WTC11 (cell line): Measurements from ENCODE around the gene UGT1A1. TPM values are rescaled to one million over a fixed set of nuclear protein-coding genes. Genes with fewer than 3 reads are reported as not detected.
A peak's percentile ranks its signal among the peaks of the same experiment; 100 is the strongest.

Source experiments
- ATAC-seq: fragments of 200-7000 bp; cut with Tn5 transposase; 2 replicates; pipeline ENCODE4 v1.10.0; 2021; ENCODE audit warnings: mild to moderate bottlenecking, moderate library complexity
- Bru-seq: library from RNA; stranded (reverse); fragments of 400-500 nt; gene quantifications from one replicate; lab custom pipeline; 2021; lab: Mats Ljungman, UMichigan
- CTCF ChIA-PET: fragments of 300-600 bp; sonication (Branson Sonifier 250); formaldehyde crosslinking; loops from one replicate; lab custom pipeline; 2021; ENCODE audit warnings: antibody characterized with exemption; lab: Charles Lee
- POLR2A ChIA-PET: fragments of 350-600 bp; sonication (Branson Sonifier 250); formaldehyde crosslinking; loops from one replicate; lab custom pipeline; 2021; ENCODE audit warnings: antibody characterized with exemption; lab: Charles Lee
- DNase-seq: peaks from one replicate; pipeline ENCODE4 v3.0.0; 2021; ENCODE audit warnings: low spot score
- H3K27ac Mint-ChIP-seq: 2 replicates; pipeline ENCODE4 v1.8.0; 2021; ENCODE audit warnings: mixed read lengths
- H3K27me3 Mint-ChIP-seq: 2 replicates; pipeline ENCODE4 v1.8.0; 2021; ENCODE audit warnings: low read depth, mild to moderate bottlenecking, moderate library complexity, mixed read lengths
- H3K36me3 Mint-ChIP-seq: 2 replicates; pipeline ENCODE4 v1.8.0; 2021; ENCODE audit warnings: mixed read lengths
- H3K4me1 Mint-ChIP-seq: 2 replicates; pipeline ENCODE4 v1.8.0; 2022; ENCODE audit warnings: mixed read lengths
- H3K4me3 Mint-ChIP-seq: 2 replicates; pipeline ENCODE4 v1.8.0; 2021; ENCODE audit warnings: mild to moderate bottlenecking, moderate library complexity, mixed read lengths
- H3K9me3 Mint-ChIP-seq: 2 replicates; pipeline ENCODE4 v1.8.0; 2021; ENCODE audit warnings: mixed read lengths
- AFF4 ChIP-seq: sonication (generic); formaldehyde crosslinking; IDR thresholded peaks from 2 replicates; pipeline ENCODE4 v1.8.1; 2023; ENCODE audit warnings: mild to moderate bottlenecking, missing genetic modification reagents, borderline replicate concordance
- CBFB ChIP-seq: sonication (generic); formaldehyde crosslinking; IDR thresholded peaks from 2 replicates; pipeline ENCODE4 v1.8.1; 2022; ENCODE audit warnings: mild to moderate bottlenecking, low read depth, missing genetic modification reagents
- CDX4 ChIP-seq: fragments of 250-450 bp; sonication (Bioruptor Pico); IDR thresholded peaks from 2 replicates; pipeline ENCODE4 v1.9.0; 2021; ENCODE audit warnings: moderate library complexity, mild to moderate bottlenecking, inconsistent platforms, borderline replicate concordance
- E2F4 ChIP-seq: sonication (generic); formaldehyde crosslinking; IDR thresholded peaks from 2 replicates; pipeline ENCODE4 v1.8.1; 2022; ENCODE audit warnings: low read depth, mild to moderate bottlenecking, moderate library complexity, missing genetic modification reagents, borderline replicate concordance
- GABPB1 ChIP-seq: sonication (generic); formaldehyde crosslinking; IDR thresholded peaks from 2 replicates; pipeline ENCODE4 v1.8.1; 2023; ENCODE audit warnings: mild to moderate bottlenecking, missing genetic modification reagents
- HMGA2 ChIP-seq: fragments of 250-450 bp; sonication (Bioruptor Pico); IDR thresholded peaks from 2 replicates; pipeline ENCODE4 v1.4.0; 2021; ENCODE audit warnings: mild to moderate bottlenecking, moderate library complexity
- KAT7 ChIP-seq: sonication (generic); formaldehyde crosslinking; IDR thresholded peaks from 2 replicates; pipeline ENCODE4 v1.8.1; 2023; ENCODE audit warnings: missing genetic modification reagents, mild to moderate bottlenecking, borderline replicate concordance
- NFE2L1 ChIP-seq: sonication (generic); formaldehyde crosslinking; IDR thresholded peaks from 2 replicates; pipeline ENCODE4 v1.8.1; 2023; ENCODE audit warnings: missing genetic modification reagents
- NR2C2 ChIP-seq: sonication (generic); formaldehyde crosslinking; IDR thresholded peaks from 2 replicates; pipeline ENCODE4 v1.8.0; 2022; ENCODE audit warnings: mild to moderate bottlenecking, missing genetic modification reagents
- NR3C1 ChIP-seq: sonication (generic); formaldehyde crosslinking; conservative IDR thresholded peaks from 2 replicates; pipeline ENCODE4 v1.8.1; 2023; ENCODE audit warnings: low read depth, mild to moderate bottlenecking, missing genetic modification reagents
- PREB ChIP-seq: sonication (generic); formaldehyde crosslinking; IDR thresholded peaks from 2 replicates; pipeline ENCODE4 v1.8.1; 2022; ENCODE audit warnings: mild to moderate bottlenecking, missing genetic modification reagents, moderate library complexity, borderline replicate concordance
- RELA ChIP-seq: sonication (generic); formaldehyde crosslinking; IDR thresholded peaks from 2 replicates; pipeline ENCODE4 v1.8.1; 2022; ENCODE audit warnings: missing genetic modification reagents, mild to moderate bottlenecking, borderline replicate concordance
- SP1 ChIP-seq: sonication (generic); formaldehyde crosslinking; conservative IDR thresholded peaks from 2 replicates; pipeline ENCODE4 v1.8.1; 2022; ENCODE audit warnings: missing genetic modification reagents
- TP53 ChIP-seq: sonication (generic); formaldehyde crosslinking; IDR thresholded peaks from 2 replicates; pipeline ENCODE4 v1.8.1; 2023; ENCODE audit warnings: mild to moderate bottlenecking, missing genetic modification reagents
- USF1 ChIP-seq: sonication (generic); formaldehyde crosslinking; IDR thresholded peaks from 2 replicates; pipeline ENCODE4 v1.8.0; 2022; ENCODE audit warnings: mild to moderate bottlenecking, missing genetic modification reagents
- ZBTB43 ChIP-seq: sonication (generic); formaldehyde crosslinking; IDR thresholded peaks from 2 replicates; pipeline ENCODE4 v1.8.1; 2023; ENCODE audit warnings: mild to moderate bottlenecking, missing genetic modification reagents
- ZNF121 ChIP-seq: sonication (generic); formaldehyde crosslinking; IDR thresholded peaks from 2 replicates; pipeline ENCODE4 v1.8.0; 2023; ENCODE audit warnings: missing genetic modification reagents
- ZNF263 ChIP-seq: sonication (generic); formaldehyde crosslinking; IDR thresholded peaks from 2 replicates; pipeline ENCODE4 v1.8.1; 2022; ENCODE audit warnings: low read depth, mild to moderate bottlenecking, moderate library complexity, missing genetic modification reagents
- ZNF317 ChIP-seq: sonication (generic); formaldehyde crosslinking; IDR thresholded peaks from 2 replicates; pipeline ENCODE4 v1.8.1; 2023; ENCODE audit warnings: low read depth, mild to moderate bottlenecking, moderate library complexity, missing genetic modification reagents, borderline replicate concordance
- ZNF416 ChIP-seq: fragments of 250-450 bp; sonication (Bioruptor Pico); IDR thresholded peaks from 2 replicates; pipeline ENCODE4 v1.9.0; 2021; ENCODE audit warnings: mild to moderate bottlenecking, inconsistent platforms
- ZNF423 ChIP-seq: fragments of 250-450 bp; sonication (Bioruptor Pico); IDR thresholded peaks from 2 replicates; pipeline ENCODE4 v2.1.2; 2022; ENCODE audit warnings: mild to moderate bottlenecking, moderate library complexity
- ZNF532 ChIP-seq: fragments of 250-450 bp; sonication (Bioruptor Pico); IDR thresholded peaks from 2 replicates; pipeline ENCODE4 v1.9.0; 2021; ENCODE audit warnings: mild to moderate bottlenecking, borderline replicate concordance
- long read RNA-seq, 3 experiments: library from RNA in 1 of 3; library from capped mRNA in 1 of 3; library from polyadenylated mRNA in 1 of 3; unstranded in 2 of 3; stranded (forward) in 1 of 3; transcript quantifications; one replicate each; pipeline ENCODE4 v2.0.0, GENCODE V29; 2021
- total RNA-seq: library from RNA; stranded (reverse); gene quantifications from 3 replicates; pipeline ENCODE4 v1.2.3, GENCODE V29; 2021

UGT1A1 gene
- total RNA-seq, result 0.11 TPM in 1 of 3 replicates, not detected in the others
- not detected for Bru-seq, nascent RNA
- long read RNA-seq, experiment 1, partial matches to known transcripts, result 0 of 2 reads
- long read RNA-seq, experiment 1, other reads (novel, unspliced or antisense), result 2 of 2 reads
- long read RNA-seq, experiment 2, result 0 reads
- long read RNA-seq, experiment 3, result 0 reads

GRCh38 chr2:233760043-233760442 is at the start of gene UGT1A1:
UGT1A1 (plus strand) TSS chr2:233760270; CDS start chr2:233760288, 18 bp downstream.
- Mint-ChIP-seq H3K36me3 (no peaks in the 10 kb centered on the region), H3K4me3 (no peak within 1 kb of the TSS), H3K9me3 (peaks cover 14% of the 10 kb centered on the region), H3K4me1 (no peaks in the 10 kb centered on the region), H3K27me3 (peaks cover 7% of the 10 kb centered on the region; the same call in 1 of the 2 replicates), H3K27ac (no peak within 1 kb of the TSS)
- ATAC-seq (no peak), DNase-seq (no peak)
- ChIA-PET CTCF (no interaction called here), POLR2A (no interaction called here)
- no peak for TF ChIP-seq ZNF317 (CRISPR knock-in tag)
- TF ChIP-seq NFE2L1 (CRISPR knock-in tag), result no peak
- TF ChIP-seq SP1, result no peak
- TF ChIP-seq ZNF416, result no peak
- TF ChIP-seq NR2C2, result no peak
- no peak for TF ChIP-seq E2F4 (CRISPR knock-in tag)
- TF ChIP-seq ZNF423 (CRISPR knock-in tag), result no peak
- TF ChIP-seq HMGA2 (CRISPR knock-in tag), result no peak
- no peak for TF ChIP-seq KAT7 (CRISPR knock-in tag)
- TF ChIP-seq CBFB, result no peak
- no peak for TF ChIP-seq AFF4
- TF ChIP-seq USF1 (CRISPR knock-in tag), result no peak
- no peak for TF ChIP-seq GABPB1 (CRISPR knock-in tag)
- no peak for TF ChIP-seq CDX4
- no peak for TF ChIP-seq NR3C1
- no peak for TF ChIP-seq RELA (CRISPR knock-in tag)

- H3K36me3 Mint-ChIP-seq, result no peaks in the 10 kb centered on the region
- H3K9me3 Mint-ChIP-seq, result peaks cover 3% of the 10 kb centered on the region
- peaks cover 4% of the 10 kb centered on the region; the same call in 1 of the 2 replicates for H3K4me1 Mint-ChIP-seq
- ChIA-PET CTCF (interaction anchor here (0.6 to 3.2 kb wide), 16 partner anchors 12 to 295 kb away, joined by 3 to 19 read pairs (median 4); partner anchors contain the start of genes UGT1A7 and UGT1A9), POLR2A (no interaction called here)
- no peak overlapping the region for H3K27ac Mint-ChIP-seq
- peak; percentile 89 for DNase-seq
- no peaks in the 10 kb centered on the region; the same call in 1 of the 2 replicates for H3K27me3 Mint-ChIP-seq
- H3K4me3 Mint-ChIP-seq, result no peak overlapping the region
- ATAC-seq, result peak; percentile 97
- no peak for TF ChIP-seq TP53 (CRISPR knock-in tag)
- TF ChIP-seq PREB, result no peak
- TF ChIP-seq ZNF263, result no peak
- TF ChIP-seq ZBTB43, result no peak
- no peak for TF ChIP-seq ZNF532
- TF ChIP-seq NFE2L1 (CRISPR knock-in tag), result no peak
- no peak for TF ChIP-seq ZNF121 (CRISPR knock-in tag)
Observed at GRCh38 chr2:233711312-233712008, 48.6 kb upstream of the UGT1A1 start.
